HG03432 (cell line): Measurements from ENCODE around the gene PKN2.
A peak's percentile ranks its signal among the peaks of the same experiment; 100 is the strongest.
"Not testable (repeated sequence)": the region's sequence is repeated elsewhere in the genome, so short reads cannot be mapped to it uniquely, and the experiment has no call there.

Experiments used
- ATAC-seq: cut with Tn5 transposase; IDR thresholded peaks from one replicate; pipeline ENCODE4 v1.9.1; 2021; ENCODE audit warnings: mild to moderate bottlenecking, moderate library complexity; ENCODE audit not compliant: unreplicated experiment

Gene PKN2

DNA sequence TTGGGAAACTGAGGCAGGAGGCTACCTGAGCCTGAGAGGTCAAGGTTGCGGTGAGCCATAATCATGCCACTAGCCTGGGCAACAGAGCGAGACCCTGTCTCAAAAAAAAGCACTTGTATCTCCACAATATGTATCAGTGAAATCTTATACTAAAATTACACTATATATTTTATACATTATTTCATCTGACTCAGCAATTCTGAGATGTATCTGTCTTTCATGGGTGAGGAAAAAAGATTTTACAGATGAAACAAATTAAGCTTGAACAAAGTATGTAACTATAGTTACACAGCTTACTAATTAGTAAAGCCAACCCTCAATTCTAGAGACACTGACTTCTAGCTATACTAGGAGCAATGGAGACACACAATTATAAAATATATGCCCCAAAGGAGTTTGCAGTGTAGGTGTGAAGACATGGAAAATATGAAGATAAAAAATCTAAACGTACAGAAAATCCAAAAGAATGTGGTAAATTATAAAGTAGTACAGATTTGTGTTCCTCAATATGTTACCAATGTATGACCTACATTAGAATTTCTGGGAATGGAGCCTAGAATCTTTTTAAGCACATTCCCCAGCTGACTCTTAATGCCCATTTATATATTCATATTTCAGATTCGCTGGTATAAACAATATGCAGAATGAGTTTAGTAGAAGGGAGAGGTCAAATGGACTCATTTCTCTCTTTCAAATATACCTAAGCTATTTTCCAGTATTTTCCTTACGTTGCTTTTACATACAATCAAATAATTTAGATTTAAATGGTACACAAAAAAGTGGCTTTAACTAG lies 192.7 kb downstream of the PKN2 start:
- no peak for ATAC-seq

DNA sequence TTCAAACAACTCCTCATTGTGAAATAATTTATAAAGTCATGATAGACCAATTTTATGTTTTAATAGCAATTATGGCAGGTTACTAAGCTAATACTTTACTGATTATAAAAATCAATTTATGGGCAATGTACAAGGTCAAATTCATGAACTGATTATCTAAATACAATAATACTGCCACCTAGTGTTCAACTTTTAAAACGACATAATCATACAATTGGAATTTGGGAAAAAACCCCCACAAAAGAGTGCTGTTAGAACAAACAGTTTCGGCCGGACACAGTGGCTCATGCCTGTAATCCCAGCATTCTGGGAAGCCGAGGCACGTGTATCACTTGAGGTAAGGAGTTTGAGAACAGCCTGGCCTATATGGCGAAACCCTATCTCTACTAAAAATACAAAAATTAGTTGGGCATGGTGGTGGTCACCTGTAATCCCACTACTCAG lies 193.3 kb downstream of the PKN2 start:
- ATAC-seq: peak; percentile 42

DNA sequence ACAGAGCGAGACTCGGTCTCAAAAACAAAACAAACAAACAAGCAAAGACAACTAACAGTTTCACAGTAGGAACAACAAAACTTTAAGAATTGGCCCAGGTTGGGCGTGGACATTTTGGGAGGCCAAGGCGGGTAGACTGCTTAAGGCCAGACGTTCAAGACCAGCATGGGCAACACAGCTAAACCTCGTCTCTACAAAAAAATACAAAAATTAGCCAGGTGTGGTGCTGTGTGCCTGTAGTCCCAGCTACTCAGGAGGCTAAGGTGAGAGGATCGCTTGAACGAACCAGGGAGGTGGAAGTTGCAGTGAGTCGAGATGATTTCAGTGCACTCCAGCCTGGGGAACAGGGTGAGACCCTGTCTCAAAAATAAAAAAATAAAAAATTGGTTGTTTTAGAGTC lies 193.8 kb downstream of the PKN2 start:
- no peak for ATAC-seq

DNA sequence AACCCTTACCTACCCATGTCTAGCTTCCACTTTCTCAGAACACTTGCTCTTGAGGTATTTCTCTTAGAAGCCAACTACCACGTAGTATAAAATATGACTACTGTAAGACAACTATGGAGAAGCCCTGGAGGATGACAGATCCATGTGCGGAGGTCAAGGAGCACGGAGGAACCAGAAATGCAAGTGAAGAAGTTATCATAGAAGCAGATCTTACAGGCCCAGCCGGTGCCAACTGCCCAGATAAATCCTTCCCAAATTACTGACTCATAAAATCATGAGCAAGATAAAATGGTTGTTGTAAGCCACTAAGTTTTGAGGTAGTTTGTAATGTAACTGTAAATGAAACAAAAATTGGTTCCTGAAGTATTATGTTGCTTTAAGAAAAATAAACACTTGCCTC lies 194.7 kb downstream of the PKN2 start:
- no peak for ATAC-seq

DNA sequence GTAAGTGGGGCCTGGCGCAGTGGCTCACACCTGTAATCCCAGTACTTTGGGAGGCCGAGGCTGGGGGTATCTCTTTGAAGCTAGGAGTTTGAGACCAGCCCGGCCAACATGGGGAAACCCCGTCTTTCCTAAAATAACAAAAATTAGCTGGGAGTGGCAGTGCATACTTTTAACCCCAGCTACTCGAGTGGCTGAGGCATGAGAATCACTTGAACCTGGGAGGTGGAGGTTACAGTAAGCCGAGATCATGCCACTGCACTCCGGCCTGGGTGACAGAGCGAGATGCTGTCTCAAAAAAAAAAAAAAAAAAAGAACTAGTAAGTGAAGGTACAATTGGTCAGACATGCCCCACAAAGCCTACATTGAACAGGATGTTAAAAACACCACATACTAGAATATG lies 196.6 kb downstream of the PKN2 start:
- ATAC-seq: not testable (repeated sequence)

DNA sequence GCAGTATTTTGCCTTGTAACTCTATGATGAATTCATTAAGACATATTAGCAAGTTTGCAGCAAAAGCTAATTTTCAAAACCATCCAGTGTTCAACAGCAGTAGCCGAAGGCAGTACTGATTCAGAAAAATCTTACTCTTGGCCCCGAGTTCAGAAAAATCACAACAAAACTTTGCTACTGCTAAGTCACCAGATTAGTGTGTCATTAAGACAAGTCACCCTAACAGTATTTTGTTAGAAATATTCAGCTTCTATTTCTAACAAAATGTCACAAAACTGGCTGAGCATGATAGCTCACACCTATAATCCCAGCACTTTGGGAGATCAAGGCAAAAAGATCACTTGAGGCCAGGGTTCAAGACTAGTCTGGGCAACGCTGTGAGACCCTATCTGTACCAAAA lies 199.1 kb downstream of the PKN2 start:
- ATAC-seq: no peak
